Endometrial microvascular endothelial cells (primary cell): ENCODE data around the gene TMEM30A. TPM values are rescaled to one million over a fixed set of nuclear protein-coding genes. Genes with fewer than 3 reads are reported as not detected.

Source experiments
- in situ Hi-C: cut with HindIII; loops from 2 replicates; pipeline ENCODE4 v1.10.0; 2017; ENCODE audit warnings: low sequenced_read_pairs, low pct_unique_long_range_greater_than_20kb; ENCODE audit errors: inconsistent ontology term
- total RNA-seq: library from RNA; depleted of rRNA; stranded (reverse); fragments of >200 nt; gene quantifications from one replicate; pipeline ENCODE4 v1.2.3, GENCODE V29; 2015; ENCODE audit errors: inconsistent ontology term

Gene TMEM30A
- total RNA-seq, 1 donor from 2014 or later, result 313 TPM

GRCh38 chr6:75230484-75231325 is 53.9 kb downstream of the TMEM30A start:
- in situ Hi-C loops, result no loop called here

- in situ Hi-C loops, result loop anchor here (25.0 kb wide), 1 partner anchor 1137 kb away; no protein-coding TSS in a partner anchor
Measured at GRCh38 chr6:75224303-75224926, 60.2 kb downstream of the TMEM30A start.

DNA sequence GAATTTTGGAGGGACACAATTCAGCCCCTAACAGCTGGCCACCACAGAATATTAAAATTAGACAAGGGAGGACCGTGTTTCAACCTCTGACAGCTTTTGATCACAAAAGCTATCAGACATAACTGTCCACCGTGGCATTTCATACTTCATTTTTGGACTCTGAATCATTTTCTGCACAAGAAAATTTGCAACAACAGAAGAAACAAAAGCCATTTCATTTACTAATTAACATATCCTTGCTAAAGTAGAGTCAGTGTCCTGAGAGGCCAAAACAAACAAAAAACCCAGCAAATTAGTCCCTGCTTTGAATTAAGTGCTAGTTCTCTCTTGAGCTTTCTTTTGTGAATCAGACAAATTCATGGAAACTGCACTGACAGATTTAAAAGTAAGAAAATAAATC is 61.2 kb downstream of the TMEM30A start:
- in situ Hi-C loops, result loop anchor here (25.0 kb wide), 1 partner anchor 1136 kb away; no protein-coding TSS in a partner anchor

DNA sequence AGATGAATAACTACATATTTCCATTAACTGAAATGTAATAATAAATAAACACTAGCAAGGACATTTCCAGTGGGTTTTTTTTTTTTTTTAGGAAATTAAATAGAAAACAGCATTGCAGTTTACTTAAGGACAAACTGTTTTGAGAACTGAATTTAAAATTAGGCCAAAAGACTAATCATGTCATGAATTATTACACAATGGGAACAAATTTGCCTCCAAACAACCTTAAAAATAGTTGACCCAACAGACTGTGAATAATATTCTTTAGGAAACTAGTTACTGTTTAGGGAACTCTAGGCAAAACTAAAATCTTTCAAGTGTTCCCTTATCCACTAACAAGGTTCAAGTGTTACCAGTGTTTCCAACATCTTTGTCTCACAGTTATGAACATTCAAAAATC is 62.3 kb downstream of the TMEM30A start:
- in situ Hi-C loops, result loop anchor here (25.0 kb wide), 1 partner anchor 1135 kb away; no protein-coding TSS in a partner anchor

DNA sequence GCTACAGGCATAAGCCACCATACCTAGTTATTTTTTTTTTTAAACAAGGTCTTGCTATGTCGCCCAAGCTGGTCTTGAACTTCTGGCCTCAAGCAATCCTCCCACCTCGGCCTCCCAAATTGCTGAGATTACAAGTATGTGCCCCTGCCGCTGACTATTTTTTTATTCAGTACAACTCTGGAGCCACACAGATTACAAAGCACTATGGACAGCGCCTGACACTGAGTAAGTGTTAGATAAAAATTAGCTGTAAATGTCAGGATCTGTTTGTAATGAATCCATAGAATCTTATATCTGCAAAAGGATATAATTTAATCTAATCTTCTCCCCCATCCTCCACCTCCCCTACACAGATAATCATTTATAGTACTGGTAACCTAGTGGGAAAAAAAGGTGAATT is 63.5 kb downstream of the TMEM30A start:
- in situ Hi-C loops, result loop anchor here (25.0 kb wide), 1 partner anchor 1134 kb away; no protein-coding TSS in a partner anchor

GRCh38 chr6:75220357-75220756 is 64.2 kb downstream of the TMEM30A start:
- in situ Hi-C loops, result loop anchor here (25.0 kb wide), 1 partner anchor 1133 kb away; no protein-coding TSS in a partner anchor

GRCh38 chr6:75219263-75219662 is 65.3 kb downstream of the TMEM30A start:
- in situ Hi-C loops, result loop anchor here (25.0 kb wide), 1 partner anchor 1132 kb away; no protein-coding TSS in a partner anchor

DNA sequence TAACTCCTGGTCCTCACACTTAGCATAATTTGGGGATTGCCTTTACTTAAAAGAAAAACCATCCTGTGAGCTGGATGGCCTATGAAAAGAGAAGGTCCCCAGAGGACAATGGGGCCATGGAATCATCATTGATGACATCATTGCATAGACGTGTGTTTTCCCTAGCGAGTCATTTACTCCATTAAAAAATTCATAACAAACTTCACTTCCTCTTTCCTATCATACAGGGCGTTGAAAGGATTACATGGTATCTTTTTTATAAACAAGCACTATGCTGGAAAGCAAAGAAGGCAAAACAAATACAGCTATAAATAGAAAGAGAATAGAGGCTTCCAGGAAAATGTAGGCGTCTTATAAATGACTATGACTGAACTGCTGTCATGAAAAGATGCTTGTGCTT is 67.4 kb downstream of the TMEM30A start:
- in situ Hi-C loops, result loop anchor here (25.0 kb wide), 1 partner anchor 1130 kb away; no protein-coding TSS in a partner anchor

DNA sequence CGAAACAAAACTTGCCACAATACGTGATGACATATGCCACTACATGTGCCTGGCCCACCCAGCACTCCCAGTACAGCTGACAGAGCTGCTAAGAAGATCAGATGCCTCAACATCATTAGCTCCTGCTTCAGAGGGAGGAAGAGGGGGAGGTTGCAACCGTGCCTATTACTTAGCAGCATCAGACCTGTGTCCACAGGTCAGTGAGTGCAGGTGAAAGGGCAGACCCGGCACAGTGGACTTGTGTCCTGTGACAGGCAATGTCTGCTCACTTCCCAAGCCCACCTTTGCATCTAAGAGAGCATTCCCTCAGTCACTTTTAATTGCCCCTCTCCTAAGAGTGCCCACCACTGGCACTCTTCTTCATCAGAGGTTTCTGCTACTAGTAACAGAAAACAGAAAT is 69.3 kb downstream of the TMEM30A start:
- in situ Hi-C loops, result loop anchor here (25.0 kb wide), 1 partner anchor 1128 kb away; no protein-coding TSS in a partner anchor

DNA sequence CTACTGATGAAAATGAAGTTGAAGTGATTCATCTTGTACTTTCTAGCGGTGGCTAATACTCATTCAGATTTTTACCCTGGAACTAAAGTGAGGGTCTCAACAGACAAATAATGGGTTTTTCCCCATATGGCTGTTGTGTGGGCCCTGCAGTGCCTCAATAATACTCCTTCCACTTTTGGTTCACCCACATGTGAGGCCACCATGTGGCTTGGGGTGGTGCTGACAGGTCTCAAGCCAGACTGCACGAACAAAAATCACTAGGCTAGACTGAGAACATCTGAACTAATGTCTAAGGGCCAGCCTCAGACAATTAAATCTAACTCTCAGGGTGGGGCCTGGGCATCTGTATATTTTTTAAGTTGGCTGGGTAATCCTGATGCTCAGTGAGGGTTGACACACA is 70.9 kb downstream of the TMEM30A start:
- in situ Hi-C loops, result loop anchor here (25.0 kb wide), 1 partner anchor 1126 kb away; no protein-coding TSS in a partner anchor

DNA sequence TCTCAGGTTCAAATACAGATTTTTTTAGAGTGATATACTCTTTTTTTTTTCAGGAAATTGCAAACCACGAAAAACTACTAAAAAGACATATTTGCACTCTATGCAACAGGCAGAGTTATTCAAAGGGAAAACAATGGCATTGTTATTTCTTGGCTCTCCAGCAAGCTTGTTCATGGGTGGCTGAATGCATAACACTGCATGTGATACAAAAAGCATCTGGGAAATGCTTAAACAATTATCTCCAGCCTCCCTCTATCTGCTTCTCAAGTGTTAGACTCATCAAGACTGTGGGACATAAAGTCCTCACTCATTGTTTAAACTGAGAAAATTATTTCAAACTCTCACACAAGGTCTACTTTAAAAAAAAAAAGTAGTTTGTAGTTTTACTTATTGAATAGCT is 71.5 kb downstream of the TMEM30A start:
- in situ Hi-C loops, result loop anchor here (25.0 kb wide), 1 partner anchor 1126 kb away; no protein-coding TSS in a partner anchor

GRCh38 chr6:75211920-75212590 is 72.5 kb downstream of the TMEM30A start:
- in situ Hi-C loops, result loop anchor here (25.0 kb wide), 1 partner anchor 1125 kb away; no protein-coding TSS in a partner anchor

GRCh38 chr6:75210885-75211739 is 73.5 kb downstream of the TMEM30A start:
- in situ Hi-C loops, result loop anchor here (25.0 kb wide), 1 partner anchor 1124 kb away; no protein-coding TSS in a partner anchor

DNA sequence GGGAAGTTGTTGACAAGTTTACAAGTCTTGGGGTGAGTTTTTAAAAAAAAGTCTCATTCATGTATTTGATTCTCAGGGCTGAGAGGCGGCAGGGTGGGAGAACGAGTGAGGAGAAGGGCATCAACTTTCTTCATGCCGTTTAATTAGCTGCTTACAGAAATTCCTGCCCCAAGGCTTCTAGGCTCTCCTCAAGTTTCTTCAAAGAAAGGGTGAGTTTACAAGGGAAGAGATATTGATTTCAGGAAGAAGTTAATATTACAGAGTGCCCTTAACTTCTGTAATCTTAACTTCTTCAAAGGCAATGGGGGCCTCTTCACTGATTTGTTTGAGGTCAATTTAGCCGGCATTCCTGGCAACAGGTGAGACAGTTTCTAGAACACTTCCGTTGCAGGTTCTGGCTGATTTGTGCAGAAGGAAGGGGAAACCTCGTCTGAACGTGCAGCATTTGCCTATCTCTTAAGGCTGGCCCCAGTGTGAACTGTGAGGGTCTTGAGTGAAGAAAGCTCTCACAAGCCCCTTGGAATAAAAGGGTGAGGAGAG is 75.3 kb downstream of the TMEM30A start:
- in situ Hi-C loops, result loop anchor here (25.0 kb wide), 1 partner anchor 1122 kb away; no protein-coding TSS in a partner anchor

GRCh38 chr6:75208298-75209183 is 76.1 kb downstream of the TMEM30A start:
- in situ Hi-C loops, result loop anchor here (25.0 kb wide), 1 partner anchor 1121 kb away; no protein-coding TSS in a partner anchor

DNA sequence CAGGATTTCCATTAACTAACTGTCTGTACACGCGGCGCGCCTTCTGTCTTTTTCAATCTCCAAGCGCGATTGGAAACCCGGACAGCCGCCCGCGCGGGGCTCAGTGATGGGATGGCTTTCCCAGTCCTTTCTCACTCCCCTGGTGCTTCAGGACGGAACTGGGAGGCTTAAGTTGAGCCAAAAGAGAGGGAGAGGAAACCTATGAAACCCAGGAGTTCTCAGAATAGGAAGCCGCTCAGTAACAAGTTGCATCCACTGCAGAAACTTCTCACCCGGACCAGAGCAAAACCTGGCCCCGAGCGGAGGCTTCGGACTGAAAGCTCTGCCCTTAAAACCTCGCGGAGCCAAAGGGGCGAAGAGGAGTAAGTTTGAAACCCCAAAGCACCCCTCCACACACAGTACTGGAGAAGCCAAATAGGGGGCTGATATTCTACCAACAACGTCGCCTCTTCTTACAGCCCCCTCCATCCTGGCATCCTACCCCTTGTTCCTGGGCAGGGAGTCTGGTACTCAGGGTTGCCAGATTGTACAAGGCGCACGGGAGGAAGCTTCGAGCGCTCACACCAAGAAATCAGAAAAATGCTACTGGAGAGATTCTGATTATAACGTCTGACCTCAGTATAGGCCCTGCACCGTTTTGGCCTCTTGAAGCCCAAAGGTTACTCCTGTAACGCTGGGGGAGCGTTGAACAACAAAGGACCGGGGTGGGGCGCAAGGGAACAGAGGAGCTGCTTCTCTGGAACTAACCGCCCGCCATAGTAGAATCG is 77.8 kb downstream of the TMEM30A start:
- in situ Hi-C loops, result loop anchor here (25.0 kb wide), 1 partner anchor 1119 kb away; no protein-coding TSS in a partner anchor
